ENCODE data around the gene TBK1.

The TBK1 gene

DNA sequence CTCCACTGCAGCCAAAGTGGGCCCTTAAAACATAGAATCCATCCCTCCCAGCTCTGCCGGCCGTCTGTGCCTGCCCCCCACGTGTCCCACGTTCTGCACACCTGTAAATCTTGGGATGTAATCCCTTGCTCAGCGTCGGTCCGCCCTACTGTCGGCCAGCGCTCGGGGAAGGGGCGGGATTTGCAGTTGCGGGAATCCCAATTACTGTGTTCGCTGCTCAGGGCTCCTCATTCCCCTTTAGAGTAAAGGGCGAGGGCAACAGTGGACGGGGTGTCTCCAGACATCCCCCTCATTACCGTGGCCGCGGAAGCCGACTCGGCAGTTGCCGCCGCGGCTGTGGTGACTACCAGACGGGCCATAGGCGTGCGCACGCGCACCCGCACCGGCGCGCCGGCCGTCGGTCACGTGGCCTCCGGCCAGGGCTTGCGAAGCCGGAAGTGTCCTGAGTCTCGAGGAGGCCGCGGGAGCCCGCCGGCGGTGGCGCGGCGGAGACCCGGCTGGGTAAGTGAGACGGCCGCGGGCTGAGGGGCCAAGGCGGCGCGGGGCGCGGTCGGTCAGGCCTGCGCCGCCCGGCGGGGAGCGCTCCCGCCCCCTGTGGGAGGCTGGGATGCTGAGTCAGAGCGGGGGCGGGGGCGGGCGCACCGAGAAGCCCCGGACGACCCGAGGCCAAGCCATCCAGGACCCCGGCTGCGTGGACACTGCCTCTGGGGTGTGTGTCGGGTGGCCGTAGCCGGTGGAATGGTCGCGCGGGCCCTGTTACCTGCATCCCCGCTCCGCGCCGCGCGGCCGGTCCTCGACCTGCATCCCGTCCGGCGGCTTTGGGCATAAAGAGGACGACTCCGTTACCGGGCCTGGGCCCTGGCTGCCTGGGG is at the start of gene TBK1:
Gene TBK1, plus strand, starts transcription at position 434 of the 872 bp plus-strand sequence. CDS start 3,751 bp downstream, outside the sequence.
- peak; percentile 33 for DNase-seq (ENCODE audit: low read depth)

- no peak for DNase-seq (ENCODE audit: low read depth)
These were observed 49.7 kb upstream of the TBK1 start for GRCh38 chr12:64402181-64402580.

- DNase-seq (ENCODE audit: low read depth): peak; percentile 79
These were observed 48.0 kb upstream of the TBK1 start, which contains the start of gene XPOT for GRCh38 chr12:64403707-64404469. TSS of gene XPOT (plus strand) at chr12:64404392. CDS start at chr12:64410036, 5,644 bp downstream.

DNA sequence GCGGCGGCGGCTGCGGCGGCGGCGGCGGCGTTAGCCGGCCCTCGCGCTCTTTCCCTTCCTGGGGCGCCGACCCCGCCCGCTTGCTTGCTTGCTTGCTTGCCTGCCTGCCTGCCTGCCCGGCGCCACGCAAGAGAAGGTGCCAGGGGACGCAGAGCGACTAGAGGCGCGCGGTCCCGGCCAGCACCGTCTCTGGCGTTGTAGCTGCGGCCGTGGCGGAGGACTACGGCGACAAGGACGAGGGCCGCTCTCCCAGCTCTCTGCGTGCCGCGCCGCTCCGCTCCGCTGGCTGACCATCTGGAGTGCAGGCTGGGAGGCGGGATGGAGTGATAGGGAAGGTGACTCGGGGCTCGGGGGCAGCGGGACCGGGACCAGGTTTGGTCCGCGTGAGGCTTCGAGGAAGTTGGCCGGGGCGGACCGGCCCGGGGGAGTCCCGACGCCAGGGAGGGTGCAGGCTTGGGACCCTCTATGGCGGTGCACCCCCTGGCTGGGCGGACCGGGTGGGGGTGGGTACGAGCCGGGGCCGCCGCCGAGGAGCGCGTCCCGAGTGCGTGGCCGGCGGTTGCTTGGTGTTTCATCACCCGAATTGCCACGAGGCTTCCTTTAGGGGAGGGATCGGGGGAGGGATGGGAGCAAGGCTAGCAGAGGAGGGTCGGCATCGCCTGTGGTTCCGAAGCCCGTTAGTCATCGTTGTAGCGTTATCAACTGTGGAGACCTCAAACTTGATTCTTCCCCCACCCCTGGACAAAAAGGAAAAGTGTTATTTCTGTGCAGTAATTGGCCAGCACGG is 47.3 kb upstream of the TBK1 start:
- DNase-seq (ENCODE audit: low read depth): no peak

- no peak for DNase-seq (ENCODE audit: low read depth)
These were observed 44.3 kb upstream of the TBK1 start for GRCh38 chr12:64407342-64408223.

- DNase-seq (ENCODE audit: low read depth): no peak
These were observed 40.5 kb upstream of the TBK1 start for GRCh38 chr12:64411427-64411826.

GRCh38 chr12:64412459-64412858 is 39.5 kb upstream of the TBK1 start:
- no peak for DNase-seq (ENCODE audit: low read depth)

GRCh38 chr12:64413884-64414283 is 38.0 kb upstream of the TBK1 start:
- no peak for DNase-seq (ENCODE audit: low read depth)

DNA sequence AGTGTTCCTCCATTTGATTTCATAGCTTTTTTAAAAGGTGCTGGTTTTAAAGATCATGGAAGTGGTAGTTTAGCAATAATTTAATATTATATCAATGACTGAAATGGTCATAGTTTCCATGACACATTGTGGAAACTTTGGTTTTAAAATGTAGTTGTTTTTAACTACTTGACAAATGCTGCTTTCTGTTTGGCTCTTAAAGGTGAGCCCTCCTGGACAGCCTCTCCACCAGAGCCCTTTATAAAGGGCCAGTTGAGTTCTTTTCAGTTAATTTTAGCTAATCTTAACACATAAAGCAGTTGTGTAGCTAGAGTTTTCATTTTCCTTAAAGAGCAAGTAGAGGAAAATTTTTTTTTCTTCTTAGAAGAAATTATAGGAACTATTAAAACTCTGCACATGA is 33.7 kb upstream of the TBK1 start:
- DNase-seq (ENCODE audit: low read depth): no peak

- DNase-seq (ENCODE audit: low read depth): no peak
These were observed 32.2 kb upstream of the TBK1 start for GRCh38 chr12:64419696-64420095.

DNA sequence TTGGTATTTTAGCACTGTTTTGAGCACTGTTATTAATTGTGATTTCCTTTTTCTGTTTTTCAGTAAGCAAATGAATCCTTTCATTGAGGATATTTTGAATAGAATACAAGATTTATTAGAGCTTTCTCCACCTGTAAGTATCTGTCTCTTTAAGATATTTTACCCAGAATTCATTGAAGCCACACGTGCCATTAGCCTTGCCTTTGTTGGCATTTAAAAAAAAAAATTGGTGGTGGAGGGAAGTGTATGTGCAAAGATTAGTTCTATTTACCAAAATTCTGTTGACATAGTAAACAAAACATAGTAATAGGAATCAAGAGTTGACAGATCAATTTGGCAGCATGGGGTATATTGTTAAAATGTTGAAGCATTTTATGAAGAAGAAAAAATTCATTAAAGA is 23.9 kb upstream of the TBK1 start:
- DNase-seq (ENCODE audit: low read depth): no peak

DNA sequence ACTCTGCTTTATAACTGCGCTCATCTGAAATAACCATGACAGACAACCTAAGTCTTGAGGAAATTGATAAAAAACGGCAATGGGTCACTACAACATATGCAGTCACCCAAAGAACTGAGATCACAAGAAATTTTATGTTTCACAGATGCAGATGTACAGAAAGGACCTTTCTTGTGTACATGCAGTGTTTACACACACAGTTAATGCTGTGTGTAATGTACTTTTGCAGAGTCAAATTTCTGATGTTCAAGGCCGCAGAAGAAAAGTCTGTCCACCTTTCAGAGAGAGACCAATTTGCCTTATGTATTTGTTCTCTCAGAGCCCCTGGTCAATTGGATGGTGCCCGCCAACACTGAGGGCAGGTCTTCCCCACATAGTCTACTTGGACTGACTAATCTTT is 23.0 kb upstream of the TBK1 start:
- DNase-seq (ENCODE audit: low read depth): no peak

GRCh38 chr12:64430886-64431285 is 21.0 kb upstream of the TBK1 start:
- no peak for DNase-seq (ENCODE audit: low read depth)

DNA sequence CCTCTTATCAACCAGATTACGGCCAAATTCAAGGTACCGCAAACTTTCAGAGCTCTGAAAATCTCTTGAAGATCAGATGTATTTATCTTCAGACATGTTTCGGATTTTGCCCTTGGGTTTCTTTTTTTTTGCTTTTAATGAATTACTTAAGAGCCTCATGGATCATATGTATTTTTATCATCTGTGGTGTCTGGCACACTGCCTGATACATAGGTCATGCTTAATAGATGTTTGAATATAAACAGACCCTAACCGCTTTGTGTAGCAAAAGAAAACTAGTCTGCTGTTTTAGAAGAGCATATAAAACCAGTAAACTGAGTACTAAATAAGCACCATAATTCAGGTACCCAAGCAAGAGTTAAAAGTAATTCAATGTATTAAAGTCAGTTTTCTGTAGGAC is 20.1 kb upstream of the TBK1 start:
- no peak for DNase-seq (ENCODE audit: low read depth)

- no peak for DNase-seq (ENCODE audit: low read depth)
These were observed 18.0 kb upstream of the TBK1 start for GRCh38 chr12:64433915-64434314.

- no peak for DNase-seq (ENCODE audit: low read depth)
These were observed 11.8 kb upstream of the TBK1 start for GRCh38 chr12:64440100-64440499.

- no peak for DNase-seq (ENCODE audit: low read depth)
These were observed 6.4 kb upstream of the TBK1 start for GRCh38 chr12:64445490-64445889.

DNA sequence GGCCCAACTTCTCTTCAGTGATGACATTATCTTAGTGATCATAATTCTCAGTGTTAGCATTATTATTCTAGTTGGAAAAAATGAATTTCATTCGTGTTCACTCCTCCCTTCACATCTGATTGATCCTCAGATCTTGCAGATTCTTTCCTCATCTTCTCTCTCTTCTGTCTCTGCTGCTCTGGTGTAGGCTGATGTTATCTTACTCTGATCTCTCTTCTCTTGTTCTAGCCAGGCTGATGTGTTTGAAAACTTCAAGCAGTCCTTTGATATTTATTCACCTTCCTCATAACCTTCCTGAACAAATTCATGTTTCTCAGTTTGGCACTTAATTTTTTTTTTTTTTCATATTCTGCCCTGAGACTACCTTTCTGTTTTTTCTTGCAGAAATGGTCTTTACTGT is 5.6 kb upstream of the TBK1 start:
- DNase-seq (ENCODE audit: low read depth): no peak

GRCh38 chr12:64450057-64450640 is 1.8 kb upstream of the TBK1 start:
- no peak for DNase-seq (ENCODE audit: low read depth)

DNA sequence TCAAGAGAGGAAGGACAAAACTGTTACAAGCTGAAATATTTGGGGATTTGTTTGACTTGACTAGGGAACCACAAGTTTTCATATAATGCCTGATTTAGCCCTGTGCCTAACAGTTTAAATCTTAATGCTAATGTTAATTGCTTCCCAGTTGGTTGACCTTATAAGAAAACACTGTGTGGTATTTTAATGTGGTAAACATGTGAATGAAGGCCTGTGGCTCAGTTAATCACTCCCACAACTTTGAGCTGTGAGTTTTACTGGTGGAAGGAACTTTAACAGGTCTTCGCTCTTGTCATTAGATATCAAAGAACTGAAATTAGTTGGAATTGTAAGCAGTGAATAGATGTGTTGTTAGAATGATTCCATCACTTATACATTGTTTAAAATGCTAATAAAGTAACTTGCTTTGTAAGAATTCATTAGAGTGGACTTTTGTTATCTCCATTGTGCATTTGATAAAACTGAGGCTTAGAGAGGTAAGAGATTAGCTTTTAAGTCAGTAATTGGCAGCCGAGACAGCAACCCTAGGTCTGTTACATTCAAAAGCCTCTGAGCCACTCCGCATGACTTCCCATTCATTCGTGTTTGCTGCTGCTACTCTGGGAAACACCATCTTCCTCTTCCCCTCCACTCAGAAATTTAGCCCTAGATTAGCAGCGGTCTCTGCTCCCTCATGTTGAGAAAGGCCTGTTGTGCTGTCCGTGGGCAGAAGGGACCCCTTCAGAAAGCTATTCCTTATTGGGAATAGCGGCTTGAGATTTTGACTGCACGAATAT is 1.0 kb upstream of the TBK1 start:
- DNase-seq (ENCODE audit: low read depth): no peak

All from stimulated activated CD8-positive, alpha-beta memory T cell treated with anti-CD3 and anti-CD28 coated beads, Interleukin-12 subunit alpha, Interleukin-12 subunit beta, amount 100 ng/mL, for 1 hour (primary cell).